Body of pancreas (tissue), 4 donors: ENCODE measurements around the gene SLC26A9. TPM values are rescaled to one million over a fixed set of nuclear protein-coding genes. Genes with fewer than 3 reads are reported as not detected.

Source experiments
- ATAC-seq: fragments of 150-250 bp; one replicate; pipeline ENCODE4 v1.9.1; 2016
- DNase-seq, 4 donors: peaks; one replicate each; pipeline ENCODE4 v3.0.0-alpha.2; 2019
- H3K27ac ChIP-seq, 4 donors: fragments of 200-600 bp; sonication (generic); 1 replicate in 3 of 4; 2 replicates in 1 of 4; pipeline versions ENCODE4 v1.5.1 to v1.6.1; 2016 to 2019; ENCODE audit warnings: mild to moderate bottlenecking in 1 of 4, mixed read lengths in 1 of 4, moderate library complexity in 1 of 4
- H3K27me3 ChIP-seq, 2 donors: fragments of 200-600 bp; sonication (generic); one replicate each; pipeline ENCODE4 v1.6.0; 2016; ENCODE audit warnings: mild to moderate bottlenecking in 1 of 2
- H3K36me3 ChIP-seq, 2 donors: fragments of 200-600 bp; sonication (generic); replicated peaks in 1 of 2; 2 replicates each; pipeline ENCODE4 v1.5.1; 2016; ENCODE audit warnings: low read depth in 2 of 2; ENCODE audit not compliant: insufficient read depth in 1 of 2
- H3K4me1 ChIP-seq: fragments of 200-600 bp; sonication (generic); one replicate; pipeline ENCODE4 v1.6.0; 2016
- H3K4me3 ChIP-seq, 2 donors: fragments of 200-600 bp; sonication (generic); 1 replicate in 1 of 2; 2 replicates in 1 of 2; pipeline ENCODE4 v1.5.1; 2016 to 2019
- H3K9me3 ChIP-seq, 3 donors: fragments of 200-600 bp; sonication (generic); 1 replicate in 2 of 3; 2 replicates in 1 of 3; pipeline ENCODE4 v1.5.1; 2016
- CTCF ChIP-seq, 7 experiments: fragments of 450-650 bp in 4 of 7; fragments of 200-600 bp in 3 of 7; sonication (generic) in 3 of 7; IDR thresholded peaks; one replicate each; pipeline ENCODE4 v1.5.1; 2016 to 2019; ENCODE audit warnings: antibody characterized with exemption in 7 of 7
- POLR2A ChIP-seq, 3 donors: fragments of 450-650 bp; IDR thresholded peaks; one replicate each; pipeline ENCODE4 v1.6.1; 2016; ENCODE audit warnings: antibody characterized with exemption in 3 of 3, mild to moderate bottlenecking in 2 of 3
- WGBS, 2 donors: methylation state at CpG; one replicate each; pipeline ENCODE4 v1.1.5; 2017; 5-methylcytosine and 5-hydroxymethylcytosine counted together
- intact Hi-C: fragments of 100-400 bp; cut with DNase I; formaldehyde crosslinking; loops from one replicate; pipeline ENCODE4 v1.15.1; 2023
- total RNA-seq, 2 donors: library from RNA; depleted of rRNA; stranded (reverse); fragments of >200 nt; gene quantifications; one replicate each; pipeline ENCODE4 v1.1.0, GENCODE V29; 2016

Gene SLC26A9
- total RNA-seq, 2 donors from 2014 or later: 0.78 to 1.6 TPM

- Histone ChIP-seq H3K27me3 (no peaks in the 10 kb centered on the region), H3K4me3 (no peak overlapping the region), H3K27ac (no peak overlapping the region), H3K36me3 (no peaks in the 10 kb centered on the region), H3K4me1 (peaks cover 13% of the 10 kb centered on the region), H3K9me3 (no peaks in the 10 kb centered on the region)
- TF ChIP-seq CTCF (IDR thresholded peaks at IDR 0.05): no peak
- TF ChIP-seq POLR2A (IDR thresholded peaks at IDR 0.05): no peak
- DNase-seq (no peak), ATAC-seq (no peak)
- intact Hi-C loops: no loop called here
- 59 to 66% methylated on average over 5 of the region's 5 CpGs for WGBS, 2 donors
Observed at GRCh38 chr1:205989786-205990185, 46.5 kb upstream of the SLC26A9 start.

- ATAC-seq: no peak
- no peak overlapping the region for H3K27ac ChIP-seq
Observed at GRCh38 chr1:205988585-205988995, 45.3 kb upstream of the SLC26A9 start.

GRCh38 chr1:205986861-205987260 is 43.6 kb upstream of the SLC26A9 start:
- Histone ChIP-seq H3K27me3 (no peaks in the 10 kb centered on the region), H3K4me3 (no peak overlapping the region), H3K4me1 (peaks cover 33% of the 10 kb centered on the region), H3K36me3 (no peaks in the 10 kb centered on the region), H3K9me3 (no peaks in the 10 kb centered on the region), H3K27ac (no peak overlapping the region)
- TF ChIP-seq CTCF (IDR thresholded peaks at IDR 0.05) (no peak), POLR2A (IDR thresholded peaks at IDR 0.05) (no peak)
- DNase-seq: no peak
- ATAC-seq: no peak
- intact Hi-C loops: no loop called here
- WGBS, 2 donors: 27 to 29% methylated on average over 2 of the region's 2 CpGs

More at GRCh38 chr1:205988585-205988995, 45.3 kb upstream of the SLC26A9 start:
- Histone ChIP-seq H3K4me1 (peaks cover 25% of the 10 kb centered on the region), H3K4me3 (no peak overlapping the region), H3K36me3 (no peaks in the 10 kb centered on the region), H3K27me3 (no peaks in the 10 kb centered on the region), H3K9me3 (no peaks in the 10 kb centered on the region)
- intact Hi-C loops: no loop called here
- TF ChIP-seq POLR2A (IDR thresholded peaks at IDR 0.05): no peak
- no peak for TF ChIP-seq CTCF (IDR thresholded peaks at IDR 0.05)
- no peak for DNase-seq
- 77 to 85% methylated on average over 12 of the region's 12 CpGs for WGBS, 2 donors

GRCh38 chr1:205986292-205986691 is 43.0 kb upstream of the SLC26A9 start:
- intact Hi-C loops: no loop called here
- ATAC-seq: no peak
- WGBS, 2 donors: 0 to 80% methylated on average over 1 to 3 of the region's 3 CpGs

GRCh38 chr1:205985330-205986005 is 42.2 kb upstream of the SLC26A9 start:
- Histone ChIP-seq H3K9me3 (no peaks in the 10 kb centered on the region), H3K4me3 (no peak overlapping the region), H3K4me1 (peaks cover 33% of the 10 kb centered on the region), H3K27ac (peak overlapping the region in 2 of 4 donors; percentile 50 to 73), H3K27me3 (no peaks in the 10 kb centered on the region), H3K36me3 (no peaks in the 10 kb centered on the region)
- no peak for TF ChIP-seq POLR2A (IDR thresholded peaks at IDR 0.05)
- TF ChIP-seq CTCF (IDR thresholded peaks at IDR 0.05): no peak
- 81 to 92% methylated on average over 5 to 9 of the region's 9 CpGs for WGBS, 2 donors
- no peak for ATAC-seq
- intact Hi-C loops: no loop called here
- no peak for DNase-seq

More at GRCh38 chr1:205986292-205986691, 43.0 kb upstream of the SLC26A9 start:
- H3K4me3 ChIP-seq: no peak overlapping the region
- no peaks in the 10 kb centered on the region for H3K9me3 ChIP-seq
- DNase-seq: no peak
- no peak for TF ChIP-seq POLR2A (IDR thresholded peaks at IDR 0.05)
- no peaks in the 10 kb centered on the region for H3K36me3 ChIP-seq
- no peak overlapping the region for H3K27ac ChIP-seq
- H3K27me3 ChIP-seq: no peaks in the 10 kb centered on the region
- peaks cover 33% of the 10 kb centered on the region for H3K4me1 ChIP-seq
